NCI-H226 (cell line): Measurements from ENCODE around the gene PCIF1.

ENCODE experiments used
- DNase-seq: peaks from one replicate; pipeline ENCODE4 v3.0.0-alpha.2; 2015

Gene PCIF1

GRCh38 chr20:45997187-45997586, 62.7 kb downstream of the PCIF1 start:
- DNase-seq = no peak
